AG04450 (cell line): Measurements from ENCODE around the gene PROZ. TPM values are rescaled to one million over a fixed set of nuclear protein-coding genes. Genes with fewer than 3 reads are reported as not detected.

ENCODE experiments used
- CTCF ChIA-PET: fragments of 300-600, 350-600 bp; formaldehyde crosslinking; extraction: SDS; loops from one replicate; lab custom pipeline; 2022; ENCODE audit warnings: antibody characterized with exemption, inconsistent platforms; lab: Charles Lee
- POLR2A ChIA-PET: fragments of 350-600 bp; formaldehyde crosslinking; extraction: SDS; loops from one replicate; lab custom pipeline; 2021; ENCODE audit warnings: antibody characterized with exemption, inconsistent platforms; lab: Yijun Ruan, JAX
- DNase-seq: peaks from one replicate; pipeline ENCODE4 v3.0.0-alpha.2; 2011; ENCODE audit warnings: low read depth, low spot score
- H3K27ac ChIP-seq: one replicate; pipeline ENCODE4 v1.5.1; 2012; ENCODE audit warnings: low read depth, low read length, control low read depth
- H3K27me3 ChIP-seq: one replicate; pipeline ENCODE4 v1.6.0; 2012; ENCODE audit warnings: low read length; ENCODE audit not compliant: control insufficient read depth, insufficient read depth
- H3K4me3 ChIP-seq: 2 replicates; pipeline ENCODE4 v1.5.1; 2011; ENCODE audit warnings: mild to moderate bottlenecking, low read depth, low read length, control low read depth
- H3K9me3 ChIP-seq: 2 replicates; pipeline ENCODE4 v1.5.1; 2012; ENCODE audit warnings: low read length; ENCODE audit not compliant: control insufficient read depth, insufficient read depth
- CTCF ChIP-seq: IDR thresholded peaks from 2 replicates; pipeline ENCODE4 v1.5.1; 2011; ENCODE audit warnings: low read depth, low read length, control low read depth, inconsistent platforms
- polyA plus RNA-seq: library from polyadenylated mRNA; depleted of rRNA; stranded (reverse); fragments of >200 nt; gene quantifications from 2 replicates; pipeline ENCODE4 v1.2.3, GENCODE V29; 2011

Gene PROZ
- polyA plus RNA-seq, 1 experiment: not detected

GRCh38 chr13:113169277-113170272 lies 11.1 kb downstream of the PROZ start:
- no peaks in the 10 kb centered on the region for H3K27me3 ChIP-seq
- CTCF ChIA-PET: no interaction called here
- H3K27ac ChIP-seq: no peak overlapping the region
- peaks cover 2% of the 10 kb centered on the region; the same call in 1 of the 2 replicates for H3K9me3 ChIP-seq
- POLR2A ChIA-PET: interaction anchor here (0.6 kb wide), 1 partner anchor 122 kb away, joined by 7 read pairs; no protein-coding TSS in a partner anchor
- DNase-seq: no peak
- TF ChIP-seq CTCF: no peak
- no peak overlapping the region for H3K4me3 ChIP-seq

GRCh38 chr13:113170511-113170910 lies 12.1 kb downstream of the PROZ start:
- ChIA-PET CTCF (no interaction called here), POLR2A (no interaction called here)
- DNase-seq: no peak
- Histone ChIP-seq H3K9me3 (peaks cover 2% of the 10 kb centered on the region; the same call in 1 of the 2 replicates), H3K27ac (no peak overlapping the region), H3K4me3 (no peak overlapping the region), H3K27me3 (no peaks in the 10 kb centered on the region)
- TF ChIP-seq CTCF: no peak

- no peak for TF ChIP-seq CTCF
- CTCF ChIA-PET: no interaction called here
Observed at GRCh38 chr13:113171250-113172125, 13.0 kb downstream of the PROZ start.

GRCh38 chr13:113172419-113172926 lies 14.0 kb downstream of the PROZ start:
- CTCF ChIA-PET: no interaction called here
- TF ChIP-seq CTCF: no peak
- POLR2A ChIA-PET: no interaction called here
- Histone ChIP-seq H3K4me3 (no peak overlapping the region), H3K9me3 (peaks cover 2% of the 10 kb centered on the region; the same call in 1 of the 2 replicates), H3K27me3 (no peaks in the 10 kb centered on the region), H3K27ac (no peak overlapping the region)
- no peak for DNase-seq

More at GRCh38 chr13:113171250-113172125, 13.0 kb downstream of the PROZ start:
- no peak for DNase-seq
- Histone ChIP-seq H3K9me3 (peaks cover 2% of the 10 kb centered on the region; the same call in 1 of the 2 replicates), H3K27me3 (no peaks in the 10 kb centered on the region), H3K27ac (no peak overlapping the region), H3K4me3 (no peak overlapping the region)
- POLR2A ChIA-PET: no interaction called here
